HepG2 (cell line): ENCODE measurements around the gene SEMA3B. TPM values are rescaled to one million over a fixed set of nuclear protein-coding genes. Genes with fewer than 3 reads are reported as not detected.

Experiments used
- CREB1 ChIP-seq, 2 experiments: fragments of 450-650 bp in 1 of 2; IDR thresholded peaks; 2 replicates each; pipeline ENCODE4 v1.6.1; 2016 to 2017; ENCODE audit warnings: control low read depth in 1 of 2, mild to moderate bottlenecking in 1 of 2, missing compliant biosample characterization in 1 of 2, missing genetic modification characterization in 1 of 2
- E2F5 ChIP-seq: sonication (generic); formaldehyde crosslinking; conservative IDR thresholded peaks from 2 replicates; pipeline ENCODE4 v1.4.0; 2020; ENCODE audit warnings: missing genetic modification reagents
- ETV5 ChIP-seq: IDR thresholded peaks from 2 replicates; pipeline ENCODE4 v1.6.1; 2018; ENCODE audit warnings: missing biosample characterization, missing genetic modification reagents, inconsistent platforms, borderline replicate concordance
- MED1 ChIP-seq: sonication (generic); formaldehyde crosslinking; IDR thresholded peaks from 2 replicates; pipeline ENCODE4 v1.4.0; 2020; ENCODE audit warnings: missing genetic modification reagents
- SP4 ChIP-seq: sonication (generic); formaldehyde crosslinking; IDR thresholded peaks from 2 replicates; pipeline ENCODE4 v1.8.1; 2023; ENCODE audit warnings: mild to moderate bottlenecking, missing genetic modification reagents
- TAF15 ChIP-seq: fragments of 200-400 bp; formaldehyde crosslinking; IDR thresholded peaks from one replicate; pipeline ENCODE4 v1.6.1; 2018; ENCODE audit warnings: mild to moderate bottlenecking, low read depth, low read length; ENCODE audit not compliant: poor library complexity, severe bottlenecking
- ZNF777 ChIP-seq: sonication (generic); formaldehyde crosslinking; IDR thresholded peaks from 2 replicates; pipeline ENCODE4 v1.4.0; 2020; ENCODE audit warnings: missing genetic modification reagents
- ZSCAN5A ChIP-seq: sonication (generic); formaldehyde crosslinking; IDR thresholded peaks from 2 replicates; pipeline ENCODE4 v1.8.0; 2022; ENCODE audit warnings: mild to moderate bottlenecking, missing genetic modification reagents, borderline replicate concordance
- polyA plus RNA-seq, 8 experiments: library from polyadenylated mRNA; depleted of rRNA in 3 of 8; stranded (reverse) in 7 of 8; unstranded in 1 of 8; fragments of >200 nt; fragmentation: Illumina TruSeq in 4 of 8; extraction: Trizol in 4 of 8; gene quantifications; 2 replicates each; pipeline versions ENCODE4 v1.2.1 to v1.2.3, GENCODE V29; 2011 to 2016; ENCODE audit warnings: low read depth in 4 of 8, missing spikeins in 1 of 8, mixed read lengths in 1 of 8; ENCODE audit not compliant: insufficient read depth in 1 of 8
- total RNA-seq, 5 experiments: library from RNA; depleted of rRNA; stranded (reverse); fragments of >200 nt; fragmentation: Illumina TruSeq; extraction: Trizol; gene quantifications; 2 replicates each; pipeline ENCODE4 v1.2.3, GENCODE V29; 2016; ENCODE audit warnings: low read depth in 1 of 5
- TF ChIP-seq, protein P1 (sequence below), 2 experiments: fragments of 450-650 bp in 1 of 2; sonication (generic) in 1 of 2; formaldehyde crosslinking in 1 of 2; IDR thresholded peaks; 2 replicates each; pipeline versions ENCODE4 v1.6.1 to v1.8.0; 2016 to 2022; ENCODE audit warnings: antibody characterized with exemption in 1 of 2, mild to moderate bottlenecking in 1 of 2, missing genetic modification reagents in 1 of 2
- TF ChIP-seq, protein P2 (sequence below): sonication (generic); formaldehyde crosslinking; conservative IDR thresholded peaks from 2 replicates; pipeline ENCODE4 v1.8.0; 2022; ENCODE audit warnings: mild to moderate bottlenecking, moderate library complexity, missing genetic modification reagents
- TF ChIP-seq, protein P3 (sequence below): sonication (generic); formaldehyde crosslinking; IDR thresholded peaks from 2 replicates; pipeline ENCODE4 v1.4.0; 2020; ENCODE audit warnings: missing genetic modification reagents

SEMA3B gene
- total and polyA plus RNA-seq, 2 of the 13 experiments (the other 11 are each of a cell fraction or from before 2014, with no cell fraction given) = 93.2 to 158 TPM

GRCh38 chr3:50271314-50271936, 2.5 kb downstream of the SEMA3B start (continued):
- TF ChIP-seq, protein P1, sequence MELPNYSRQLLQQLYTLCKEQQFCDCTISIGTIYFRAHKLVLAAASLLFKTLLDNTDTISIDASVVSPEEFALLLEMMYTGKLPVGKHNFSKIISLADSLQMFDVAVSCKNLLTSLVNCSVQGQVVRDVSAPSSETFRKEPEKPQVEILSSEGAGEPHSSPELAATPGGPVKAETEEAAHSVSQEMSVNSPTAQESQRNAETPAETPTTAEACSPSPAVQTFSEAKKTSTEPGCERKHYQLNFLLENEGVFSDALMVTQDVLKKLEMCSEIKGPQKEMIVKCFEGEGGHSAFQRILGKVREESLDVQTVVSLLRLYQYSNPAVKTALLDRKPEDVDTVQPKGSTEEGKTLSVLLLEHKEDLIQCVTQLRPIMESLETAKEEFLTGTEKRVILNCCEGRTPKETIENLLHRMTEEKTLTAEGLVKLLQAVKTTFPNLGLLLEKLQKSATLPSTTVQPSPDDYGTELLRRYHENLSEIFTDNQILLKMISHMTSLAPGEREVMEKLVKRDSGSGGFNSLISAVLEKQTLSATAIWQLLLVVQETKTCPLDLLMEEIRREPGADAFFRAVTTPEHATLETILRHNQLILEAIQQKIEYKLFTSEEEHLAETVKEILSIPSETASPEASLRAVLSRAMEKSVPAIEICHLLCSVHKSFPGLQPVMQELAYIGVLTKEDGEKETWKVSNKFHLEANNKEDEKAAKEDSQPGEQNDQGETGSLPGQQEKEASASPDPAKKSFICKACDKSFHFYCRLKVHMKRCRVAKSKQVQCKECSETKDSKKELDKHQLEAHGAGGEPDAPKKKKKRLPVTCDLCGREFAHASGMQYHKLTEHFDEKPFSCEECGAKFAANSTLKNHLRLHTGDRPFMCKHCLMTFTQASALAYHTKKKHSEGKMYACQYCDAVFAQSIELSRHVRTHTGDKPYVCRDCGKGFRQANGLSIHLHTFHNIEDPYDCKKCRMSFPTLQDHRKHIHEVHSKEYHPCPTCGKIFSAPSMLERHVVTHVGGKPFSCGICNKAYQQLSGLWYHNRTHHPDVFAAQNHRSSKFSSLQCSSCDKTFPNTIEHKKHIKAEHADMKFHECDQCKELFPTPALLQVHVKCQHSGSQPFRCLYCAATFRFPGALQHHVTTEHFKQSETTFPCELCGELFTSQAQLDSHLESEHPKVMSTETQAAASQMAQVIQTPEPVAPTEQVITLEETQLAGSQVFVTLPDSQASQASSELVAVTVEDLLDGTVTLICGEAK (IDR thresholded peaks at IDR 0.05) = no peak
- TF ChIP-seq, protein P1 (CRISPR knock-in tag; IDR thresholded peaks at IDR 0.05) = no peak
- TF ChIP-seq ZNF777 (CRISPR knock-in tag) (no peak), MED1 (CRISPR knock-in tag) (peak; percentile 45; the same call in 1 of the 2 replicates), ETV5 (CRISPR knock-in tag) (peak; percentile 41; the same call in 1 of the 2 replicates), TAF15 (no peak), ZSCAN5A (CRISPR knock-in tag) (0 out of 2 replicates have a peak, but pooled peaks have one; percentile 43), CREB1 (IDR thresholded peaks at IDR 0.05) (no peak), CREB1 (CRISPR knock-in tag; IDR thresholded peaks at IDR 0.05) (no peak), SP4 (0 out of 2 replicates have a peak, but pooled peaks have one; percentile 37), E2F5 (CRISPR knock-in tag) (no peak)
- TF ChIP-seq, protein P2, sequence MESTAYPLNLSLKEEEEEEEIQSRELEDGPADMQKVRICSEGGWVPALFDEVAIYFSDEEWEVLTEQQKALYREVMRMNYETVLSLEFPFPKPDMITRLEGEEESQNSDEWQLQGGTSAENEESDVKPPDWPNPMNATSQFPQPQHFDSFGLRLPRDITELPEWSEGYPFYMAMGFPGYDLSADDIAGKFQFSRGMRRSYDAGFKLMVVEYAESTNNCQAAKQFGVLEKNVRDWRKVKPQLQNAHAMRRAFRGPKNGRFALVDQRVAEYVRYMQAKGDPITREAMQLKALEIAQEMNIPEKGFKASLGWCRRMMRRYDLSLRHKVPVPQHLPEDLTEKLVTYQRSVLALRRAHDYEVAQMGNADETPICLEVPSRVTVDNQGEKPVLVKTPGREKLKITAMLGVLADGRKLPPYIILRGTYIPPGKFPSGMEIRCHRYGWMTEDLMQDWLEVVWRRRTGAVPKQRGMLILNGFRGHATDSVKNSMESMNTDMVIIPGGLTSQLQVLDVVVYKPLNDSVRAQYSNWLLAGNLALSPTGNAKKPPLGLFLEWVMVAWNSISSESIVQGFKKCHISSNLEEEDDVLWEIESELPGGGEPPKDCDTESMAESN (CRISPR knock-in tag) = peak; percentile 56; the same call in 1 of the 2 replicates
- TF ChIP-seq, protein P3, sequence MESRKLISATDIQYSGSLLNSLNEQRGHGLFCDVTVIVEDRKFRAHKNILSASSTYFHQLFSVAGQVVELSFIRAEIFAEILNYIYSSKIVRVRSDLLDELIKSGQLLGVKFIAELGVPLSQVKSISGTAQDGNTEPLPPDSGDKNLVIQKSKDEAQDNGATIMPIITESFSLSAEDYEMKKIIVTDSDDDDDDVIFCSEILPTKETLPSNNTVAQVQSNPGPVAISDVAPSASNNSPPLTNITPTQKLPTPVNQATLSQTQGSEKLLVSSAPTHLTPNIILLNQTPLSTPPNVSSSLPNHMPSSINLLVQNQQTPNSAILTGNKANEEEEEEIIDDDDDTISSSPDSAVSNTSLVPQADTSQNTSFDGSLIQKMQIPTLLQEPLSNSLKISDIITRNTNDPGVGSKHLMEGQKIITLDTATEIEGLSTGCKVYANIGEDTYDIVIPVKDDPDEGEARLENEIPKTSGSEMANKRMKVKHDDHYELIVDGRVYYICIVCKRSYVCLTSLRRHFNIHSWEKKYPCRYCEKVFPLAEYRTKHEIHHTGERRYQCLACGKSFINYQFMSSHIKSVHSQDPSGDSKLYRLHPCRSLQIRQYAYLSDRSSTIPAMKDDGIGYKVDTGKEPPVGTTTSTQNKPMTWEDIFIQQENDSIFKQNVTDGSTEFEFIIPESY (CRISPR knock-in tag) = peak; percentile 27; the same call in 1 of the 2 replicates
